GM12874 (cell line): ENCODE measurements around the gene CD4.

ENCODE experiments used
- TF ChIP-seq, protein P1 (sequence below): IDR thresholded peaks from 2 replicates; pipeline ENCODE4 v1.5.1; 2011; ENCODE audit warnings: low read depth, mild to moderate bottlenecking, control low read depth, low read length, moderate library complexity; ENCODE audit not compliant: insufficient read depth

Gene CD4

DNA sequence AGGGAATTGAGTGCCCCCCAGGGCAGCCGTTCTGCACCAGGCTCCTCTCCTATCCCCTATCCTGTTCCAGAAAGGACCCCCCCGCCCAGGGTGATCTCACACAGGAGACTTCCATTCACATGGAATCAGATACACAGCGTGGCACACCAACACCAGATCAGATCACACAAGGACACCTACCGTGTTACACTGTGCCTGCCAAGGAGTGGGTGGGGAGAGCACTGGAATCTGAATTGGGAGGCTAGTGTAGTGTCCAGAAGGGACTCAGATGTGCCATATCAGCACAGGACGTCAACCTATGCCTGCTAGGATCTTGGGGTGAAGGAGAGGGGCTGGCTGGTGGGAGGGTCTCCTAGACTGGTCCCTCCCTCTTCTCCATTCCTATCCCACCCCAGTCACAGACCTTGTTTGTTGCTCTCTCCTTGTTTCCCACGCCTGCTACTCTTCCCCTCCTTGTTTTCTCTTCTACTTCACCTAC is 20.9 kb upstream of the CD4 start:
- TF ChIP-seq, protein P1, sequence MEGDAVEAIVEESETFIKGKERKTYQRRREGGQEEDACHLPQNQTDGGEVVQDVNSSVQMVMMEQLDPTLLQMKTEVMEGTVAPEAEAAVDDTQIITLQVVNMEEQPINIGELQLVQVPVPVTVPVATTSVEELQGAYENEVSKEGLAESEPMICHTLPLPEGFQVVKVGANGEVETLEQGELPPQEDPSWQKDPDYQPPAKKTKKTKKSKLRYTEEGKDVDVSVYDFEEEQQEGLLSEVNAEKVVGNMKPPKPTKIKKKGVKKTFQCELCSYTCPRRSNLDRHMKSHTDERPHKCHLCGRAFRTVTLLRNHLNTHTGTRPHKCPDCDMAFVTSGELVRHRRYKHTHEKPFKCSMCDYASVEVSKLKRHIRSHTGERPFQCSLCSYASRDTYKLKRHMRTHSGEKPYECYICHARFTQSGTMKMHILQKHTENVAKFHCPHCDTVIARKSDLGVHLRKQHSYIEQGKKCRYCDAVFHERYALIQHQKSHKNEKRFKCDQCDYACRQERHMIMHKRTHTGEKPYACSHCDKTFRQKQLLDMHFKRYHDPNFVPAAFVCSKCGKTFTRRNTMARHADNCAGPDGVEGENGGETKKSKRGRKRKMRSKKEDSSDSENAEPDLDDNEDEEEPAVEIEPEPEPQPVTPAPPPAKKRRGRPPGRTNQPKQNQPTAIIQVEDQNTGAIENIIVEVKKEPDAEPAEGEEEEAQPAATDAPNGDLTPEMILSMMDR = no peak

DNA sequence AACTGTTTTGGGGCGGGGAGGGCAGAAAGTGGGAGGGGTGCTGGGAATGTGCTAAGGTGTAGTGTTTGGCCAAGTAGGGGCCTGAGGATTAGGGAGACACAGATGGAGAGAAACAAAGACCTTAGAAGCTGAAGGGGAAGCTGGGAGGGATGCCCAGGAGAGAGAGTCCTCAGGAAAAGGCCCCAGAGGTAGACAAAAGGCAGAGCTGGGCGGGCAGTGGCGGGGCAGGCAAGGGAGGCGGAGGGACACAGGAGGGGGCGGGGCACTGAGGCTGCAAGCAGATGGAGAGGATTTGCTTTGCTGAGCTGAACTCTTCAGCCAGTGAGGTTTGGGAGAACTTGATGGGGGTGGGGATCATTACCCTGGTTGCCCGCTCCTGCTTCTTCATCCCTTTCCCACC is 20.3 kb upstream of the CD4 start:
- TF ChIP-seq, protein P1 = no peak

DNA sequence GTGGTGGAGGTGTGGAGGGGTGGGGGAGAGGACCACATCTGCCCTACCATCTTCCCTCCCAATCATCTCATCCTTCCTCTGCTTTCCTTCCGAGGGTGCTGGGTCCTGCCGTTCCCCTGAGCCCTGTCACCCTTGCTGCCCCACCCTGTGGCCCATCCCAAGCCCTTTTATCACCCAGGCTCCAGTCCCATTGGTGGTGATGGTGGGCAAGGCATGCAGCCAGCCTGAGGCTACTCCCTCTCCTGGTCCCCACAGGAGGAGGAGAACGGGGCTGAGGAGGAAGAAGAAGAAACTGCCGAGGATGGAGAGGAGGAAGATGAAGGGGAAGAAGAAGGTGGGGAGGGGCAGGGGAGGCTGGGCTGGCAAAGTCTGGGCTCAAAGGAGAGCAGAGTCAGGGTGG is 19.7 kb upstream of the CD4 start:
- TF ChIP-seq, protein P1 = no peak

DNA sequence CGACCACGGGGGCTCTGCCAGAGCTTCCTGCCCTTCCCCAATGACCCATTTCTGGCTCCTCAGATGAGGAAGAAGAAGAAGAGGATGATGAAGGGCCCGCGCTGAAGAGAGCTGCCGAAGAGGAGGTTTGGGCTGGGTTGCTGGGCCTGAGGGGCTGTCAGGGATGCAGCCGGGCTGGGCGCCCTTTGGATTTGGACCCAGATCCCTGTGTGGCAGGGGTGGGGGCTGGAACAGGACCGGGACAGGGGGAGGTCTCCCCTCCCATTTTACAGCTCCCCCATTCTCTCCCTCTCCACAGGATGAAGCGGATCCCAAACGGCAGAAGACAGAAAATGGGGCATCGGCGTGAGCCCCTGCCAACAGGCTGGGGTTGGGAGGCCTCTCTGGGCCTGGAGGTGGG is 19.2 kb upstream of the CD4 start:
- TF ChIP-seq, protein P1 = no peak

DNA sequence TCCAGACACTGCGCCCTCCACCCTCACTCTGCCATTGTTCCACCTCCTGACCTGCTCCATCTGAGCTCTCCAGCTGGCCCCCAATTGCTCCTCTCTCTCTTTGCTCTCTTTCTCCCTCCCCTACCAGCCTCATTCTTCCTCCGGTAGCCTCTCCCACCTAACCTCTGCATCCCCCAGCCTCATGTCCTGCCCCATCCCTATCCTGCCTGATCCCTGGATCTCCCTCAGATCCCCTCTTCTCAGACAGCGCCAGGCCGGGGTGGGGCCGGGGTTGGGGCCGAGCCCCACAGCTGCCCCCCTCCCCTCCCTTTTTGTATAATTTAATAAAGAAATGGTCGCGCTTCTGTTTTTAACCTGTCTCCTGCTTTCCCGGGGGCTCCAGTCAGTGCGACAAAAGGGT is 18.7 kb upstream of the CD4 start:
- TF ChIP-seq, protein P1 = no peak

DNA sequence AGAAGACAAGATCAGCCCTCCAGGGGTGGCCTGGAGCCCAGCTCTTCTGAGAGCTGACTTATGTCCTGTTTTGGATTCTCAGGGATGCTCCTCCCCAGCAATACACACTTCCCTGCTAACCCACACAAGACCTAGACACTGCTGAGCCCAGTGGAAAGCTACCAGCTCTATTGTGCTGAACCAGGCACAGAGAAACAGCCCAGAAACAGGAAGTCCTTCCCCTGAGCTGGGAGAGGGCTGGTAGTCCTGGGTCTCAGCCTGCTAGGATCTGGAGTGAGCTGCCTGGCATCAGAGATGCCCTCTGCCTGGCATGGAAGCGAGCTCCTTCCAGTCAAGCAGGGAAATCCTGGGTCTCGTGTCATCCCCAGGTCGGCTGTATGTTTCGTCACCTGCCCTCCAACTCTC is 18.2 kb upstream of the CD4 start:
- TF ChIP-seq, protein P1 = no peak

DNA sequence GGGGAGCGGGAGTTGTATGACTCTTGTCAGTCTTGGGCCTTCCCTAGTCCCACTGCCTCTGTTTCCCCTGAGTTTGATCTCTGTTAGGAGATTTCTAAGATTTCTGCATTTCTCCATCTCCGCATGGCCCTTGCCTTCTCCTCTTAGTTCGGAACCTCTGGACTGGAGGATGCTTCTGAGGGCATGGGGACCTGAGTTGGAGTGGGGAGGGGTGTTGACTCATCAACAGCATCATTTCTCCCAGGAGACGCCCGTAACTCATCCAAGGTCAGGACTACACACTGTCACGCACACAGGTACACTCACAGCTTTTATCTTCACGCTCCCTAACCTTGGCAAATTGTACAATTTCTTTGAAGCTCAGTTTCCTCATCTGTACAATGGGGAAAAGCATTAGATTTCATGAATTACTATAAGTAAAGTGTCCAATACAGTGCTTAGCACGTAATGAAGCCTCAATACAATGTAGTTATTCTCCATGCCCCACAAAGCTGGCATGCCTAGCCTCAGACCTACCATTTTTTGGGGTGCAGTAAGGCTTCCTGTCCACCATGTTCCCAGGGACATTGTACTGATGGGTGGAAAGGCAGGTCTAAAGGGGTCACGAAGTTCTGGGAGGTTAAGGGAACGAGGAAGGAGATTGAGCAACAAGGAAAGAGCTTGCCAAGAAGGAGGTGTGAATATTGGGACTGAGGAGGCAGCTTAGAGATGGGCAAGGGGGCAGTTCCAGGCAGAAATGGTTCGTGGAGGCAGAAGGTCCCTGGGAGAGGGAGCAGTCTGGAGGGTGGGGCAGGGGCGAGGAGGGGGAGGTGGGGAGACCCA is 17.6 kb upstream of the CD4 start:
- TF ChIP-seq, protein P1 = no peak
